GM21723 (cell line): Measurements from ENCODE around the gene NOL7.

ENCODE experiments used
- ATAC-seq: cut with Tn5 transposase; IDR thresholded peaks from one replicate; pipeline ENCODE4 v1.9.1; 2021; ENCODE audit warnings: mild to moderate bottlenecking, moderate library complexity; ENCODE audit not compliant: unreplicated experiment

The NOL7 gene

DNA sequence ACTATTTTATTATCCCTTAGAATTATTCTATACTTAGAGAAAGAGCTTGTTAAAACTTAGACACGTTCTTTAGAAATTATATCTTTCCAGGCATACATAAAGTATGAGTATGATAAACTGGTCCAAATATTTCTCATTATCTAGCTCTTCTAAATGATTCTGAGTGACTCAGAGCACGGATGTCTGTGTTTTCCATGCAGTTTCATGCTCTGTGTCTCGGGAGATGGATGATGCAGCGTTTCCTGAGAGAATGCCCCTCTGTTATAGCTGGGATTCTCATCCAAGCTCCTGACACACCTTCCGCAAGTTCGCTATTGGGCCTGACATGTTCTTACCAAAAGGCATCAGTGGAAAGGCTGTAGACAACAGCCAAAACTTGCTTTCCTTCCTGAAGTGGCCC lies 21.4 kb upstream of the NOL7 start:
- no peak for ATAC-seq

GRCh38 chr6:13597073-13597472 lies 18.1 kb upstream of the NOL7 start:
- no peak for ATAC-seq

DNA sequence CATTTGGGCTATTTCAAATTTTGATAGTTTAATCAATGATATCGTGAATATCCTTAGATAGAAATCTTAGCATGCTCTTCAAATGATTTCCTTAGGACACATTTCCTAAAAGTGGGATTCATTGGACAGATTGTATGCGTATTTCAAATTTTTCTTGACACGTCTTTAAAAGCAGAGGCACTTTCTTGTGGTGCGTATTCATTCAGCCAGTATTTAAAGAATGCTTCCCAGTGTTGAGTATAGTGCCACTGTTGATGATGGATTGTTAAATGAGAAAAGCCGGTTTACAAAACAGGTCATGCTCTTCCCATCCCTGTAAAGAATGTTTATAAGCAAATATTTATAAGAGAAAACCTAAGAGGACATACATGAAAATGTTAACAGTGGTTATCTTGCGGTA lies 15.1 kb upstream of the NOL7 start:
- no peak for ATAC-seq

- no peak for ATAC-seq
Measured at GRCh38 chr6:13604135-13604534, 11.0 kb upstream of the NOL7 start.

- no peak for ATAC-seq
Measured at GRCh38 chr6:13604546-13605416, 10.4 kb upstream of the NOL7 start.

DNA sequence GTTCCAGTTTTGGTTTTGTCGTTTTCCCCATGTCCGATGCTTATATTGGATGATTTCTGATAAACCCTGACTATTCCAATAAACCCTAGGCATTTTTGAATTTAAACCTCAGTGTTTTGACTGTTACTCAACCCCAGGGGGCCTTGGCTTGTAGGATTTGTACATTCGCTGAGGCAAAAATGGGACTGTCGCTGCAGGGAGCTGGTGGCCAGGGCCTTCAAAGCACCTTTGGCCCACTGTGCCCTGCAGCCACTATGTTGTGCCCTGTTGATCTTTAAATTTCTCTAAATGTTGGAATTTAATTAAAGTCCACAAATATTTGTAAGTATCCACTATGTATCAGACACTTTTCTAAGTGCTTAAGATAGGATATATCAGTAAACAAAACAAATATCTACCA lies 9.5 kb upstream of the NOL7 start:
- no peak for ATAC-seq

DNA sequence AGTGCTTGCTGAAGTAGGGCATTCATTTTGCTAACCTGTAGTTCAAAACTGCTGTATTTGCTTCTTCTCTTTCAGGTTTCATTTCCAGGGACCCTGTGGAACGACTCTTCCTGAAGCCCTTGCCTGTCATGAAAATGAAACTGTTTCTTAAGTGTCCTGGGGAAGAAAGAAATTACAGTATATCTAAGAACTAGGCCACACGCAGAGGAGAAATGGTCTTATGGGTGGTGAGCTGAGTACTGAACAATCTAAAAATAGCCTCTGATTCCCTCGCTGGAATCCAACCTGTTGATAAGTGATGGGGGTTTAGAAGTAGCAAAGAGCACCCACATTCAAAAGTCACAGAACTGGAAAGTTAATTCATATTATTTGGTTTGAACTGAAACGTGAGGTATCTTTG lies 3.4 kb upstream of the NOL7 start:
- no peak for ATAC-seq

- ATAC-seq: no peak
Measured at GRCh38 chr6:13613029-13613594, 2.0 kb upstream of the NOL7 start.

- peak; percentile 25 for ATAC-seq
Measured at GRCh38 chr6:13614126-13614925, 809 bp upstream of the NOL7 start.

DNA sequence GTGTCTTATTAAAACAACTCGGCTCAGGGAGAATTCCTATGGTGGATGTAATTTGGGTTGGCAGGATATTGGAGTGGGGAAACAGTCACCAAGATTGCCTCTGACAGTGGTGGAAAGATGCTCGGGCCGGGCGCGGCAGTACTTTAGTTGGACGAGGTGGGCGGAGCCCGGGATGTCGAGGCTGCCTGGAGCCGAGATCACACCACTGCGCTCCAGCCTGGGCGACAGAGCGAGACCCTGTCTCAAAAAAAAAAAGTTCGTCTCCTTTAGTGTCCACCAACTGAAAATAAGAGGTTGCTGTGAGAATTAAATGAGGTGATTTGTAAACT lies 621 bp downstream of the NOL7 start:
- peak; percentile 31 for ATAC-seq

DNA sequence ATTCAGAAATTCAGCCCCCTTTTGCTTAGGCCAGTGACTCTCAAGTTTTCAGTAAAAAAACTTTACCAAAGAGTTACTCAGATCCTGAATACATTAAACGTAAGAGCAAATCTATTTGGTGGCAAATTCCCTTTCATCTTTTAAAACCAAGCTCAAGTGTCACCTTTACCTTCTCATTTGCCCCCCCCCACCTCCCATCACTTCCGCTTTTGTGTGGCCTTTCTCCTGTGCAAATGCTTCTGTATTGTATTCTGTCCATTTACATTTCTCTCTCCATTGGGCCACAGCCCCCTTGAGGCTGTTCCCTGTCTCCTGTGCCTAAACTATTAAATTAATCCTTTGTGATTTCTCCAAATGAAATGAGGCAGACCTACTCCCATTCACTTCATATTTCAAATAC lies 1.9 kb downstream of the NOL7 start:
- no peak for ATAC-seq

DNA sequence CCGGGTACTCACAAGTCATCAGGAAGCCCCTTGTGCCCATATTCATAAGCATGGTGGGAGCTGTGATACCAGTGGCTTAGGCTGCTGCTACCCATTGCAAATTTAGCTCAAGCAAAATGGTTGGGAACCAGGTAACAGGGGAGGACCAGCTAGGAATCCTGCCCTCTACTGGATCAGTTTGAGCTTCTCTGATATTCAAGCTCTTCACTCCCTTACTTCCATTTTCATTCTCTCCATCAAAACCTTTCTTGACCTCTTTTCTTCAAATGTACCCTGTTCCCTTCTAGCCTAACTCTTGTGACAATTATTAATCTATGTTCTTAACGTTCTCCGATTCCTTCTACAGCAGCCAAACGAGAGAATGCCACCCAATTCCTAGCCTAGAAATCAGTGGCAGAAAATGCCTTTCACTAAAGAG lies 9.7 kb downstream of the NOL7 start:
- no peak for ATAC-seq

DNA sequence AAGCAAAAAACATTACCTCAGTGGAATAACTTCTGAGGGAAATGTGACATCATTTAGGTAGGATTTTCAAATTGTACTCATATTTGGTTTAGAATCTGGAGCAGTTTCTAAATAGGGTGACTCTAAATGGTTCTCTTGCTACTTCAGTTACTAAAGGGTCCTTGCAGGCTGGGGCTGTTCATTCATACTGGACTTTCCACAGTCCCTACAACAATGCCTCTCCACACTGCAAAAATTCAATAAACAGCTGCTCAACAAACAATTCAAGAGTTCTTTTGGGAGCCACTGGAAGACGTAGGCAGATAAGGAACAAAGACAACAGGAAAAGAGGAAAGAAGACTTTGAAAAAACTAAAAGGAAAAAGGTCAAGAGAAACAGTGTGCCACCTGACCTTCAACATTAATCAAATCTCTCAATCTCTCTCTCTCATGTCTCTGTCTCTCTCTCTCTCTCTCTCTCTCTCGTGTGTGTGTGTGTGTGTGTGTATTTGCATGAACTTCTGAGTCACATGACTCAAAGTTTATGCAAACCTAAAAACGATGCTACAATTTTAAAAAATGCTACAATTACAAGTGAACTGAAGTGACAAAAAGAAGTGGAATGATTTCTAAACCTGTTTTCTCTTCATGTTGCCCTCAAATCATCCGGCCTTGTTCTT lies 14.5 kb downstream of the NOL7 start:
- no peak for ATAC-seq

GRCh38 chr6:13630499-13630898 lies 15.4 kb downstream of the NOL7 start:
- no peak for ATAC-seq

GRCh38 chr6:13633343-13633742 lies 18.2 kb downstream of the NOL7 start:
- no peak for ATAC-seq

- ATAC-seq: no peak
Measured at GRCh38 chr6:13635948-13636658, 21.0 kb downstream of the NOL7 start.

DNA sequence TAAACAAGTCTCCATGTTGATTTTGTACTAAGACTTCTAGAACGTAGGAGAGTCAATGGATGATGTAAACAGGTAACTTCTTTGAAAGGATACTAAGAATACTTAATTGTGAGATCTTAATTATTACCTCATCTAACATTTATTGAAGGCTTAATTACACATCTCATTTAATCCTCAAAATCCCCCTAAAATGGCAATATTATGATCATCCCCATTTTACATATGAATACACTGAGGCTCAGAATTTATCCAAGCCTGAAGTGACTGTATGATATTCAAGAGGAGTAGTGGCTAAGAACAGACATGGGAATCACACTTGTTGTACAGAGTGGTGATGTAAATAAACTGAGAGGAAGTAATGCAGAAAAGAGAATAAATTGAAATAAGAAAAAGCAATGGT lies 22.9 kb downstream of the NOL7 start:
- ATAC-seq: no peak

DNA sequence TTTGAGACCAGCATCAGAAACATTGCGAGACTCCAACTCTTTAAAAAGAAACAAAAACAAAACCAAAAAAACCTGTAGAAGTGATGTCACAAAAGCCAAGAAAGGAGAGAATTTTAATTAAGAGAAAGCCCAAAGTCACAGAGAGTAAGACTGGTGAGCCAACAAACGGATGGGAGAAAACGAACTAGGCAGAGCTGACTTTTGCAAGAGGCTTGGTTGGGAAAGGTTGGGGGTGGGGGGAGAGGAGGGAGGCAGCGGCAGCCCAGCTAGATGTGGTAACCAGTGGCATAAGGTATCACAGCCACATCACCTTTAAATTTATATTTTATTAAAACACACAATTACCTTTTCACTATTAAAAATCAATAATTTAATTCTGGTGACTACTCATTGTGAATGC lies 23.5 kb downstream of the NOL7 start:
- ATAC-seq: no peak

GRCh38 chr6:13641315-13641714 lies 26.2 kb downstream of the NOL7 start:
- no peak for ATAC-seq

DNA sequence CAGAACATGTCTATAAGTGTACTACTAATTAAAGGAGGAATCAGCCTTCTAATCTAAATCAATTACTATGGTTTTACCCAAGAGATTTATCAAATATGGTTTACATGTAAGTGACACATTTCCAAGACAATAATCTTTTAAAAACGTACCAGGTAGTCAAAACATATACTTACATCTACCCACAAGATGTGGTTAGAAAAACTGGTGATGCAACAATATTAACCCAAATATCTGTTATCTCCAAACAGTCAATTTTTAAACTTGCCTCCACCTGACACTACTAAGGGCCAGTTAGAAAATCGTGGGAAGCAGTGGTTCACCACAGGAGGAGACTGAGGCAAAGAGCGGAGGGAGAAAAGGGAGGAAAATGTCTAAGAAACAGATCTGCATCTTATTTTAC lies 28.0 kb downstream of the NOL7 start:
- no peak for ATAC-seq

GRCh38 chr6:13648850-13649249 lies 33.7 kb downstream of the NOL7 start:
- no peak for ATAC-seq
